ENCODE data around the gene TMED1.
"Not testable (repeated sequence)": the region's sequence is repeated elsewhere in the genome, so short reads cannot be mapped to it uniquely, and the experiment has no call there.

The TMED1 gene

DNA sequence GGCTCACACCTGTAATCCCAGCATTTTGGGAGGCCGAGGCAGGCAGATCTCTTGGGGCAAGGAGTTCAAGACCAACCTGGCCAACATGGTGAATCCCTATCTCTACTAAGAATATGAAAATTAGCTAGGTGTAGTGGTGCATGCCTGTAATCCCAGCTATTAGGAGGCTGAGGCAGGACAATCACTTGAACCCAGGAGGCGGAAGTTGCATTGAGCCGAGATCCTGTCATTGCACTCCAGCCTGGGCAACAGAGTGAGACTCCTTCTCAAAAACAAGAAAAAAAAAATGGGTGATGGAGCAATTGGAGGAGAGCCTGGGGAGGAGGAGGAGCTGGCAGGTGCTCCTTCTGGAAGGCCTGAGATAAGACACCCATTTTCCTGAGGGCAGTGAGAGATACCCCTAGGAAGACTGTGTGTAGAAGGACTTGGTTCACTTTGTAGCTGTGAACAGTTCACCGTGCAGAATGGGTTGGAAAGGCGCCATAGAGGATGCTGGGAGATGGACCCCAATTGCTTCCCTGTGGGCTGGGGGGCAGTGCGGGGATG lies 26.6 kb upstream of the TMED1 start:
- no peak for DNase-seq (ENCODE audit: low read depth)

GRCh38 chr19:10861103-10861651 lies 25.2 kb upstream of the TMED1 start:
- DNase-seq (ENCODE audit: low read depth), result no peak

DNA sequence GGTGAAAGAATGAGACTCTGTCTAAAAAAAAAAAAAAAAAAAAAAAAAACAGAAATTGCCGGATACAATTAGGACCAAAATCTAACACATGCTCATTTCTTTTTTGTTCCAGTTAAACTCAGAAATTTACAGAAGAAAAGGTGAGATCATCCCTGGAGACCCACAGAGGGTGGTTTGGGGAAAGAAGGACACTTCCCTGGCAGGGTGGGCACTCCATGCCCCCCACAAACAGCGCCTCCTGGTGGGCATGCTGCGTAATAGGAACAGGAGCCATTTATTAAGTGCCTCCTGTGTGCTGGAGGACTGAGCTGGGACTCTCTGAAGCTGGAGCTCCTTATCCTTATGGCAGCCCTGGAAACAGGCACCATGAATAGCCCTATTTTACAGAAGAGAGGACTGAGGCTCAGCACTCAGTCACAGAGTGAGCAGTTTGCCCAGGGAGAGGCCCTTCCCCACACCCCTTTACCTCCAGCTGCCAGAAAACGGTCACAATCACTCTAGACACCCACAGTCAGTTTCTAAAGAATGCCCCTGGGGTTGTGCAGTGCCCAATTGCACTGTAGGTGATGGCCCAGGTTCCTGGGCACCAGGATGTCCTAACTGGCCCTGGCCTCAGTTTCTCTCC lies 22.3 kb upstream of the TMED1 start:
- peak; percentile 26 for DNase-seq (ENCODE audit: low read depth)

DNA sequence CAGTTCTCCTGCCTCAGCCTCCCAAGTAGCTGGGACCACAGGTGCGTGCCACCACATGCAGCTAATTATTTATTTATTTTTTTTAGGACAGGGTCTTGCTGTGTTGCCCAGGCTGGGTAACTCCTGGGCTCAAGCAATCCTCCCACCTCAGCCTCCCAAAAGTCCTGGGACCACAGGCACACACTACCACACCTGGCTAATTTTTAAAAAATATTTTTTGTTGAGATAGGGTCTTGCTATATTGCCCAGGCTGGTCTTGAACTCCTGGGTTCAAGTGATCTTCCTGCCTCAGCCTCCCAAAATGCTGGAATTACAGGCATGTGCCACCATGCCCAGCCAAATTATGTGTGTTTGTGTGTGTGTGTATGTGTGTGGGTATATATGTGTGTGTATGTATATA lies 20.9 kb upstream of the TMED1 start:
- not testable (repeated sequence) for DNase-seq (ENCODE audit: low read depth)

GRCh38 chr19:10855879-10856522 lies 20.0 kb upstream of the TMED1 start:
- DNase-seq (ENCODE audit: low read depth), result no peak

- DNase-seq (ENCODE audit: low read depth), result no peak
Observed at GRCh38 chr19:10854350-10855089, 18.5 kb upstream of the TMED1 start.

DNA sequence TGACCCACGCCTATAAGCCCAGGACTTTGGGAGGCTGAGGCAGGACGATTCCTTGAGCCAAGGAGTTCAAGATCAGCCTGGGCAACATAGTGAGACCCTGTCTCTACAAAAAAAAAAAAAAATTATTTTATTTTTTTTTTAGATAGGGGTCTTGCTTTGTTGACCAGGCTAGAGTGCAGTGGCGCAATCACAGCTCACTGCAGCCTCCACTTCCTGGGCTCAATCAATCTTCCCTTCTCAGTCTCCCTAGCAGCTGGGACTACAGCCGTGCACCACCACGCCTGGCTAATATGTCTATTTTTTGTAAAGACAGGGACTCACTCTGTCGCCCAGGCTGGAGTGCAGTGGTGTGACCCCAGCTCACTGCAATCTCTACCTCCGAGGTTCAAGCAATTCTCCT lies 16.9 kb upstream of the TMED1 start:
- DNase-seq (ENCODE audit: low read depth), result no peak

DNA sequence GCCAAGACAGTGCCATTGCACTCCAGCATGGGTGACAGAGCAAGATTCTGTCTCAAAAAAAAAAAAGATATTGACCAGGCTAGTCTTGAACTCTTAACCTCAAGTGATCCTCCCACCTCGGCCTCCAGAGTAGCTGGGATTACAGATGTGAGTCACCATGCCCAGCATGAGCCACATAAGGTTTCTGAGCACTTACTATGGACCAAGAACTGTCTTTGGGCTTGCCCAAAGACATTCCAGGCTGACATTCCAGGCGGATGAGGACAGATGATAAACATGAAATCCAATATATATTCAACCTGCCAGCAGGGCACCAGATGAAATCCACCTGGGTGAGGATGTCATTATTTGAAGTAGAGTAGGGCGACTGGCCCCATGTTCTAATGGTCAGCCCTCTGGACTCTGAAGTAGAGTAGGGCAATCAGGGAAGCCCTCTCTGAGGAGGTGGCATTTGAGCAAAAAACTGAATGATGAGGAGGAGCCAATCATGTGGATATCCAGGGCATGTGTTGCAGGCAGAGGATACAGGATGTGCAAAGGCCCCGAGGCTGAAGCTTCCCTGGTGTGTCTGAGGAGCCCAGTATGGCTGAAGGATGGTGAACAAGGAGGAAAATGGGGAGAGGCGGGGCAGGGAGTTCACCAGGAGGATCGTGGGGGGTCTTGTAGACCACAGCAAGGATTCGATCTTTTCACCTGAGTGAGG lies 16.2 kb upstream of the TMED1 start:
- DNase-seq (ENCODE audit: low read depth), result no peak

GRCh38 chr19:10850631-10851030 lies 14.6 kb upstream of the TMED1 start:
- no peak for DNase-seq (ENCODE audit: low read depth)

DNA sequence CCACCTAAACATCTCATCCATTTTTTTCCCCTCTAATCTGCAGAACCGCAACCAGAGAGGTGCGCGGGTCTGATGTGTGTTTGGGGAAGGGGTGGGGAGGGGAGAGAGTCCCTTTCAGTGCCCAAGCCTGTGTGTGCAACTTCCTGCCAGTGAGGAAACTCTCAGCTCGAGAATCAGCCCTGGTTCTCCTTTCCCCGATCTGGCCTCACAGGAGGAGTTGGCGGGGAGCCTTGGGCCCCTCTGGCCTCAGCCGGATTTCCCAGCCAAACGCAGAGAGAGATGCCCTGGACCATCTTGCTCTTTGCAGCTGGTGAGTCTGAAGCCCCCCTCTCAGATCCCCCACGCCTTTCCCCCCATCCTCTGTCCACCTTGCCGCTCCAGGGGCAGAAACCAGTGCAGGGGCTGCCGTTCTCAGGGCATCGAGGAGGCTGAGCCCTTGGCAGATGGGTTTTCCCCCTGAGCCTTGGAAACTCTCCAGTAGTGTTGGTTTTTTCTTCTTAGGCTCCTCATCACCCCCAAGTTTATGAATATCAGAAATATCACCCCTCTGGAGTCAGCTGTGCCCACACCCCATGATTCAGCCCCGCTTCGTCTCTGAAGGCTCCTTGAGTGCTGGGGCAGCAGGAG lies 12.3 kb upstream of the TMED1 start, which contains the start of gene C19orf38:
TSS of gene C19orf38 (plus strand) at position 186 of the 627 bp plus-strand sequence. CDS start at position 280, 94 bp downstream.
- no peak for DNase-seq (ENCODE audit: low read depth)

DNA sequence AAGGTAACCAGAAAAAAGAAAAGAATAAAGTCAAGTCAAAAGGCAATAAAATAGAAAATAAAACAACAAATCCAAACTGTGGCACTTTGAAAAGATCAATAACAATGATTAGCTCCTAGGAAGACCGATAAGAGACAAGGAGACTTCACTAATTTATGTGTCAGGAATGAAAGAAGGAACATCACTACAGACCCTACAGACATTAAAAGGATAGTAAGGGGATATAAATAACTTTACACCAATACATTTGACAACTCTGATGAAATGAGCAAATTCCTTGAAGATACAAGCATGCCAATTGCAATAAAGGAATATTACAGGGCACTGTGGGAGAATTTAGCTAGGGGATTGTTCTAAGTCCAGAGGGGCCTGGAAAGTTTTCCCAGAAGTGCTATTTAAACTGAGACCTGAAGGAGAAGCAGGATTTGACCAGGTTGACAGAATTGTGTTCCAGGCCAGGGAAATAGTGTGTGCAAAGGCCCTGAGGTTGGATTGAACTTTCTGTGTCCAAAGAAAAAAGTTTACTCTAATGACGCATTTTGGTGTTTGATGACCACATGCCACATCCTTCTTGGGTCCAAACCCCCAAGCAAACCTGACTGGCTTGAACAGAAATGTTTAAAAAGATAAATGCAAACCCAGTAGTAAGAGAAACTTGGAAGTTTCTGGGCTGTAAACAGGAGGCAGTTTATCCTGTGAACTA lies 10.6 kb upstream of the TMED1 start:
- DNase-seq (ENCODE audit: low read depth), result no peak

DNA sequence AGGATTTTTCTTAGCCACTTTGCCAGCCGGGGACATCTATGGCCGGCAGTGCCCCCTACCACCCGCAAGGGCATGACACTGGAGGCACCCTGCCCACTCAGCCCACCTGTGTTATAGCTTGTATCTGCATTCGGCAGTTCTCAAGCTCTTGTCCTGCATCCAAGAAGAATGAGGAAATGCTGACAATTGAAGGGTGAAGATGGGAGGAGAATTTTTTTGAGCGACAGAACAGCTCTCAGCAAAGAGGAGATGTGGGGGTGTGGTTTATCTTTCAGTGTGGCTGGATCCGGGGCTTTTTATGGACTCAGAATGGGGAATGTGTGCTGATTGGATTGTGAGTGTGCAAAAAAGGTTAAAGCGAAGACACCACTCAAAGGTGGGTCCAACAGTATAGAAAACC lies 6.8 kb upstream of the TMED1 start:
- no peak for DNase-seq (ENCODE audit: low read depth)

GRCh38 chr19:10839114-10840050 lies 3.4 kb upstream of the TMED1 start:
- no peak for DNase-seq (ENCODE audit: low read depth)

DNA sequence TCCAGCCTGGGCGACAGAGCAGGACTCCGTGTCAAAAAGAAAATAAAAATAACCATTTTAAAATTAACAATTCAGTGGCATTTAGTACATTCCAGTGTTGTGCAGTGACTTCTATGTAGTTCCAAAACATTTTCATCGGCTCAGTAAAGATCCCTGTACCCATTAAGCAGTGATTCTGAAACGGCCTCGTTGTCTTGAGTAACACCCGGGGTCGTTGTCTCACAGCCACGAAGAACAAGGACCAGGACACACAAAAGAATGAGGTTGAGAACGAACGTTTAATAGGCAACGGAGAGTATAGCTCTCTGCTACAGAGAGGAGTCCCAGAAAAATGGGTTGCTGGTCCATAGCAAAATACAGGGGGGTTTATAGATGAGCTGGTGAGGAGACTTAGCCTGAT lies 2.4 kb upstream of the TMED1 start:
- no peak for DNase-seq (ENCODE audit: low read depth)

DNA sequence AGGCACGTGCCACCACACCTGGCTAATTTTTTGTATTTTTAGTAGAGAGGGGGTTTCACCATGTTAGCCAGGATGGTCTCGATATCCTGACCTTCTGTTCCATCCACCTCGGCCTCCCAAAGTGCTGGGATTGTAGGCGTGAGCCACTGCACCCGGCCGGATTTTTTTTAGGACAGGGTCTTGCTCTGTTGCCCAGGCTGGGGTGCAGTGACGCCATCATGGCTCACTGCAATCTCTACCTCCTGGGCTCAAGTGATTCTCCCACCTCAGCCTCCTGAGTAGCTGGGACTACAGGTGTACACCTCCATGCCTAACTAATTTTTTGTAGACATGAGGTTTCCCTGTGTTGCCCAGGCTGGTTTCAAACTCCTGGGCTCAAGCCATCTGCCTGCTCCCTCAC lies 1.6 kb upstream of the TMED1 start:
- DNase-seq (ENCODE audit: low read depth), result not testable (repeated sequence)

- DNase-seq (ENCODE audit: low read depth), result peak; percentile 64
Observed at GRCh38 chr19:10836479-10837330, 693 bp upstream of the TMED1 start.

DNA sequence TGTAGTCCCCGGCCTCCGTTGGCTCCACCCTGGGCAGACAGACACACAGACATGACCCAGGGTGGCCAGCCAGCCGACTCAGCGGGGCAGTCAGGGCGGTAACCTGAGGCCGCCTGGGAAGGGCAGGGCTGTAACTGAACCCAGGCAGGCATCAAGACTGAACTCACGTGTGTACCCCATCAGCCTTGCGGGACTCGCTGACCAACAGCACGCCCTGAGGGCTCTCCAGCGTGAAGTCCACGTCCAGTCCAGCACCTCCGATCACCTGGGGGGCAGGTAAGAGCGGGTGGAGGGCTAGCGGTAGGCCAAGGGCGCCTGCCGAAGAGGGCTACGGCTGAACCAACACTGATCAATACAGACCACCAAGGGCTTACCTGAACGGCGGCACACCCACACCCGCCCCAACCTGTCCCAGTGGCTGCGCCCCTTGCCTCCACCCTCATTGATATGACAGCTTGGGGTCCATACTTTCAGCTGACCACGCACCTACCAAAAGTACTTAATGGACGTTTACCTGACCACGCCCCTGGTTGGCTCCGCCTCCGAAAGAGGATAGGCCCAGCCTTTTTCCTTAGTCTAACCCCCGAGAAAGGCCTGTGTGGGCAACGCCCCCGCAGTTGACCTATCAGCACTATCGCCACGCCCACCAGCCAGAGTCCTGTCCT lies 791 bp downstream of the TMED1 start:
- DNase-seq (ENCODE audit: low read depth), result no peak

DNA sequence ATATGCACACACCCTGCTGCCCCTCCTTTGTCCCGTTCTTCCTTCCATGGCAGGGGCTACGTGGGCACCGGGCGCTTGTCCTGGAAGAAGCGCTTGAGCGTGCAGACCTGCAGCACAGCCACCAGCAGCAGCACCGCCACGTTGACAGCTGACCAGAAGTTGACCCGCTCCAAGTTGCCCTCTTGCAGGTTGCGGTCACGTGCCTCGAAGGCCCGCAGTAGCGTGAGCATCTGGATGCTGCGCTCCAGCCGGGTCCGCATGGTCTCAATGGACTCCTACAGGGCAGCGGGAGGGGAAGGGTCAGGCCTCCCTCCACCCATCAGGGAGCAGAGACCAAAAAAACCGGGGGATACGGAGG lies 3.1 kb downstream of the TMED1 start:
- no peak for DNase-seq (ENCODE audit: low read depth)

Data from stimulated activated CD8-positive, alpha-beta memory T cell treated with anti-CD3 and anti-CD28 coated beads, Interleukin-4, amount 100 ng/mL, for 24 hours (primary cell).